Measurements from ENCODE around the gene GGNBP2. TPM values are rescaled to one million over a fixed set of nuclear protein-coding genes. Genes with fewer than 3 reads are reported as not detected.

The GGNBP2 gene
- total RNA-seq, 2 donors from 2014 or later = 162 to 174 TPM

DNA sequence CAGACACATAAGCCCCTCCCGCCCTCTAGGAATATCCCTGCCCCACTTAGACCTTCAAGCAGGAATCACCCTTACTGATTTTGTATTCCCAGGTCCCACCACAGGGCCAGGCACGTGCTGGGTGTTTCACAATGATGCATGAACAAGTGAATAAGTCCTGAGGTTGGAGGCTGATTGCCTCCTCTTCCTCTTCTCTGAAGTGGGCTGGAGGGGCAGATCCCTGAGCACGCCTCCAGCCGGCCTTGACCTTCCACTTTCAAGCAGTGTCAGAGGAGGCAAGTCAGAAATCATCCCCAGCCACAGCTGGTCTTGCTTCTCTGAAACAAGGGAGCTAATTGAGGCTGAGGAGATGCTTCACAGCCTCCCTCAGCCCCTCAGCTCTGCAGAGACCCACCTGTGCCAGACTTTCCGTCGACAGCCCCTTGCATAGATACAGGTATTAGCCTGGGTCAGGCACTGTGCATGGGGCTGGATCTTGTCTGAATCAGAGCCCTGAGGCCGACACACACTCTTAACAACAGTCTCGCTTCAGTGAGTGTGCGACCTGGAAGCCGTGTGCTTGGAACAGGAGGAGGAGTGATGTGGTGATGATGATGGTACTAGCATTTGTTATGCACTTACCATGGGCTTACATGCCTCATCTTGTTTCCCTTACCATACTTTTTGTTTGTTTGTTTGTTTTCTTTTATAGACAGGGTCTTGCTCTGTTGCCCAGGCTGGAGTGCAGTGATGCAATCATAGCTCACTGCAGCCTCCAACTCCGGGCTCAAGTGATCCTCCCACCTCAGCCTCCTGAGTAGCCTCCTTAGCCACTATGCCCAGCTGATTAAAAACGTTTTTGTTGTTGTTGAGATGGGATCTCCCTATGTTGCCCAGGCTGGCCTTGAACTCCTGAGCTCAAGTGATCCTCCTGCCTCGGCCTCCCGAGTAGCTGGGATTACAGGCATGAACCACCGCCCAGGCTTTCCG is 71.6 kb downstream of the GGNBP2 start:
- no peaks in the 10 kb centered on the region for H3K36me3 Mint-ChIP-seq (ENCODE audit: low read depth)
- ATAC-seq = no peak

GRCh38 chr17:36617773-36618172 is 73.1 kb downstream of the GGNBP2 start:
- H3K27ac Mint-ChIP-seq = no peak overlapping the region
- no peak for DNase-seq
- no peaks in the 10 kb centered on the region for H3K27me3 Mint-ChIP-seq
- no peaks in the 10 kb centered on the region for H3K36me3 Mint-ChIP-seq (ENCODE audit: low read depth)
- H3K9me3 ChIP-seq (ENCODE audit: control insufficient read depth, low read length, poor library complexity, severe bottlenecking) = no peaks in the 10 kb centered on the region
- no peak for ATAC-seq
- H3K4me1 Mint-ChIP-seq = peaks cover 9% of the 10 kb centered on the region
- no peak overlapping the region for H3K4me3 Mint-ChIP-seq

More for the DNA sequence above, 71.6 kb downstream of the GGNBP2 start:
- no peak for DNase-seq
- peaks cover 3% of the 10 kb centered on the region for H3K4me1 Mint-ChIP-seq
- no peaks in the 10 kb centered on the region for H3K27me3 Mint-ChIP-seq
- no peak overlapping the region for H3K4me3 Mint-ChIP-seq
- no peaks in the 10 kb centered on the region for H3K9me3 ChIP-seq (ENCODE audit: control insufficient read depth, low read length, poor library complexity, severe bottlenecking)
- H3K27ac Mint-ChIP-seq = no peak overlapping the region

GRCh38 chr17:36623281-36623680 is 78.6 kb downstream of the GGNBP2 start:
- Mint-ChIP-seq H3K27me3 (no peaks in the 10 kb centered on the region), H3K4me3 (no peak overlapping the region), H3K4me1 (peaks cover 11% of the 10 kb centered on the region), H3K27ac (no peak overlapping the region), H3K36me3 (ENCODE audit: low read depth) (no peaks in the 10 kb centered on the region)
- DNase-seq (no peak), ATAC-seq (no peak)
- H3K9me3 ChIP-seq (ENCODE audit: control insufficient read depth, low read length, poor library complexity, severe bottlenecking) = no peaks in the 10 kb centered on the region

DNA sequence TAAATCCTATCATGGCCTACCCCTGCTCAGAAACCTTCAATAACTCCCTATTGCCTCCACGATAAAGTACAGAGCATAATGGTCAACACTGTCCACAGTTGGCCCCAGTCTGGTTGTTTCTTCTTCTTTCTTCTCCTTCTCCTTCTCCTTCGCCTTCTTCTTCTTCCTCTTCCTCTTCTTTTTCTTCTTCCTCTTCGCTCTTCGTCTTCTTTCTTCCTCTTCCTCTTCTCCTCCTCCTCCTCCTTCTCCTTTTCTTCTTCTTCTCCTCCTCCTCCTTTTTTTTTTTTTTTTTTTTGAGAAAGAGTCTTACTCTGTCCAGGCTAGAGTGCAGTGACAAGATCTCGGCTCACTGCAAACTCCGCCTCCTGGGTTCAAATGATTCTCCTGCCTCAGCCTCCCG is 80.5 kb downstream of the GGNBP2 start:
- no peaks in the 10 kb centered on the region for H3K9me3 ChIP-seq (ENCODE audit: control insufficient read depth, low read length, poor library complexity, severe bottlenecking)
- H3K4me1 Mint-ChIP-seq = peaks cover 16% of the 10 kb centered on the region
- H3K4me3 Mint-ChIP-seq = no peak overlapping the region
- H3K36me3 Mint-ChIP-seq (ENCODE audit: low read depth) = no peaks in the 10 kb centered on the region
- peaks cover under 1% of the 10 kb centered on the region for H3K27me3 Mint-ChIP-seq
- H3K27ac Mint-ChIP-seq = no peak overlapping the region
- no peak for ATAC-seq
- DNase-seq = no peak

DNA sequence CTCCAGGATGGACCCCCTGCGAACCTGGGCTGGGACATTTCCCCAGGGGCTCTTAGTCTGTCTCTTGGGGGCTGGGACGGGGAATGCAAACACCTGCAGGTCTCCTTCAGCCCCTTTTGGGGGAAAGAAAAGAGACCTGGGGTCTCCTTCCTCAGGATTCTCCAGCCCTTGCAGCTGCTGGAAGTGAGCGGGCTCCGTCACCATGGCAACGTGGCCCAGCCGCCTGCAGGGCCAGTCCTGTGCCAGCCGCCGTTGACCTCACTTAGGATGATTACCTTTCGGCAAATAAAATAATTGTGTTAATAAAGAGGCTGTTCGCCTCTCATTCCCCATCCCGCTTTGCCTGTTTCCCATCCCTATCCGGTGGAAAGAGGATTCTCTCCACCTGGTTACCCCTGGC is 82.4 kb downstream of the GGNBP2 start:
- no peak for ATAC-seq
- H3K9me3 ChIP-seq (ENCODE audit: control insufficient read depth, low read length, poor library complexity, severe bottlenecking) = no peaks in the 10 kb centered on the region
- Mint-ChIP-seq H3K27me3 (peaks cover 14% of the 10 kb centered on the region), H3K27ac (no peak overlapping the region), H3K36me3 (ENCODE audit: low read depth) (no peaks in the 10 kb centered on the region), H3K4me3 (no peak overlapping the region), H3K4me1 (peaks cover 9% of the 10 kb centered on the region)
- DNase-seq = no peak

- ATAC-seq = no peak
- Mint-ChIP-seq H3K4me3 (no peak overlapping the region), H3K27ac (no peak overlapping the region), H3K36me3 (ENCODE audit: low read depth) (no peaks in the 10 kb centered on the region), H3K27me3 (peaks cover 23% of the 10 kb centered on the region), H3K4me1 (peaks cover 11% of the 10 kb centered on the region)
- H3K9me3 ChIP-seq (ENCODE audit: control insufficient read depth, low read length, poor library complexity, severe bottlenecking) = no peaks in the 10 kb centered on the region
- DNase-seq = no peak
These were observed 83.9 kb downstream of the GGNBP2 start for GRCh38 chr17:36628576-36628975.

DNA sequence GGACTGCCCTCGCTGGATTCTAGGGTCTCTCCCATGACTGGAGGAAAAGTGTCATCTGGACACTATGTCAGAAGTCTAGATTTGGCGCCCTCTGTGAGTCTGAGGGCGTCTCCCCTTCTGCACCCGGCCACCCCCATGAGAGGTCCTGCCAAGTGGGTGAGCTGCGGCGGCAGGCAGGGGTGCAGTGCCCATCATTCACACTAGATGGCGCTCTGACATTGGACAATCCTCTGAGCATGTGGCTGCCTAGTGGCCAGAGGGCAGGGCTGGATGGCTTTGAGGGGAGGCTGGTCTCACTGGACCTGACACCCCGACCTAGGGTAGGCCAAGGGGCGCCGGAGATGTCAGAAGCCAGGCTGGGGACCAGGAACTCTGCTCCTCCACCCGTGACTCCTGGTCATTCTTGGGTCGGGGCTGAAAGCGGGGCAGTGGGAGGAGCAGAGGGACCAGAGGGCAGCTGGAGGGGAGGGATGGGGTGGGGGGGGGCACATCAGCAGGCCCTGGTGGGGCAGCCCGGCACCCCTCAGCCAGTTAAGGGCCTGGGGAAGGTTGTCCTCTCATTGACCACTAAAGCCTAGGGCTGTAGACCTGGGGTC is 84.6 kb downstream of the GGNBP2 start:
- peak; percentile 91 for ATAC-seq
- H3K4me1 Mint-ChIP-seq = peaks cover 9% of the 10 kb centered on the region

DNA sequence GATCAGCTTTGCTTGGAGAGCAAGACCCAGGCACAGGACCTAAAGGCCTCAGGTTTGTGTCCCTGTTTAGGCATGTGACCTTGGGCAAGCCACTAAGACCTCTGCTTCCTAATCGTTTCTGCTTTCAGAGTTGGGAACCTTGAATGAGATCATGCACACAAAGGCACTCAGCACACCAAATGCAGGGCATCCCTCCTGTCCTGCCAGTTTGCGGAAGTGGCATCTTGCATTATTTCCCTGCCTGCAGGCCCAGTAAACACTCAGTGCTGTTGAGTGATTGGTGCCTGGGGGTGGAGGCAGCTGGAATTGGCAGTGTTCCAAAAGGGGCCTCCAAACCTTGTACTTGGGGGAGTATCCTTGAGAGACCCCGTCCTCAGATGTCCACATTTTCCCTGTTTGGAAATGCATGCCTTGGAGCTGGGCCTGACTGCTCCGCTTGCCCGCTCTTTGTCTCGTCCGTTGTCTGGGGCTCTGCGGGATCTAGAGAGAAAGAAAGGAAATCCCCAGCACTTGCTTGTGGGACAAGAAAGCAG is 85.3 kb downstream of the GGNBP2 start:
- H3K4me3 Mint-ChIP-seq = no peak overlapping the region
- H3K27me3 Mint-ChIP-seq = peaks cover 35% of the 10 kb centered on the region
- H3K4me1 Mint-ChIP-seq = peaks cover 10% of the 10 kb centered on the region
- peaks cover 1% of the 10 kb centered on the region for H3K36me3 Mint-ChIP-seq (ENCODE audit: low read depth)
- DNase-seq (no peak), ATAC-seq (no peak)
- no peak overlapping the region for H3K27ac Mint-ChIP-seq
- no peaks in the 10 kb centered on the region for H3K9me3 ChIP-seq (ENCODE audit: control insufficient read depth, low read length, poor library complexity, severe bottlenecking)

More for the DNA sequence above, 84.6 kb downstream of the GGNBP2 start:
- no peak overlapping the region for H3K27ac Mint-ChIP-seq
- no peaks in the 10 kb centered on the region for H3K36me3 Mint-ChIP-seq (ENCODE audit: low read depth)
- DNase-seq = peak; percentile 66 to 78 (median 67)
- no peak overlapping the region for H3K4me3 Mint-ChIP-seq
- H3K27me3 Mint-ChIP-seq = peaks cover 28% of the 10 kb centered on the region
- H3K9me3 ChIP-seq (ENCODE audit: control insufficient read depth, low read length, poor library complexity, severe bottlenecking) = no peaks in the 10 kb centered on the region

DNA sequence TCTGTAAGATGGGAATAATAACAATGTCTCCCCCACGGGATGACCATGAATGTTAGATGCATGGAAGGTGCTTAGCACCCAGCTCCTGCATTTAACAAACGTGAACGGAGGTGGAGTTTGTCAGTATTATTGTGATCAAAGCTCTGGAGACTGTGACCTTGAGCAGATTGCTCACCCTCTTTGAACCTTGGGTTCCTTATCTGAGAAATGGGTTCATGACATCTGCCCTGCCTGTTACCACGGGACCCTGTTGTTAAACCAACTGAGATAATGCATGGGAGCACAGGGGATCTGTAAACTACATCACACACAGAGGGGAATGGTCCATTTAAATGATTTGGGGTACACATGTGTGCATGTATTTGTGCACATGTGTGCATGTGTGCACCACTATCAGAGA is 86.3 kb downstream of the GGNBP2 start:
- Mint-ChIP-seq H3K4me1 (peaks cover 12% of the 10 kb centered on the region), H3K27ac (no peak overlapping the region), H3K36me3 (ENCODE audit: low read depth) (peaks cover 3% of the 10 kb centered on the region), H3K4me3 (no peak overlapping the region), H3K27me3 (peaks cover 39% of the 10 kb centered on the region)
- DNase-seq (no peak), ATAC-seq (no peak)
- H3K9me3 ChIP-seq (ENCODE audit: control insufficient read depth, low read length, poor library complexity, severe bottlenecking) = no peaks in the 10 kb centered on the region

- H3K9me3 ChIP-seq (ENCODE audit: control insufficient read depth, low read length, poor library complexity, severe bottlenecking) = no peaks in the 10 kb centered on the region
- Mint-ChIP-seq H3K27ac (no peak overlapping the region), H3K36me3 (ENCODE audit: low read depth) (peaks cover 3% of the 10 kb centered on the region), H3K27me3 (peaks cover 58% of the 10 kb centered on the region), H3K4me3 (no peak overlapping the region), H3K4me1 (peaks cover 12% of the 10 kb centered on the region)
- DNase-seq (no peak), ATAC-seq (no peak)
These were observed 88.4 kb downstream of the GGNBP2 start for GRCh38 chr17:36632916-36633771.

Data from T-helper 17 cell (primary cell).